ENCODE data around the gene SHKBP1. TPM values are rescaled to one million over a fixed set of nuclear protein-coding genes. Genes with fewer than 3 reads are reported as not detected.
"Not testable (repeated sequence)": the region's sequence is repeated elsewhere in the genome, so short reads cannot be mapped to it uniquely, and the experiment has no call there.

SHKBP1 gene
- polyA plus RNA-seq, 3 donors, result 234 to 324 (median 284) TPM

- H3K27me3 Mint-ChIP-seq (ENCODE audit: low read depth in 3 of 3), result peaks cover 13 to 32% (median 28%) of the 10 kb centered on the region in 3 donors
Measured at GRCh38 chr19:40542202-40542859, 34.3 kb upstream of the SHKBP1 start.

DNA sequence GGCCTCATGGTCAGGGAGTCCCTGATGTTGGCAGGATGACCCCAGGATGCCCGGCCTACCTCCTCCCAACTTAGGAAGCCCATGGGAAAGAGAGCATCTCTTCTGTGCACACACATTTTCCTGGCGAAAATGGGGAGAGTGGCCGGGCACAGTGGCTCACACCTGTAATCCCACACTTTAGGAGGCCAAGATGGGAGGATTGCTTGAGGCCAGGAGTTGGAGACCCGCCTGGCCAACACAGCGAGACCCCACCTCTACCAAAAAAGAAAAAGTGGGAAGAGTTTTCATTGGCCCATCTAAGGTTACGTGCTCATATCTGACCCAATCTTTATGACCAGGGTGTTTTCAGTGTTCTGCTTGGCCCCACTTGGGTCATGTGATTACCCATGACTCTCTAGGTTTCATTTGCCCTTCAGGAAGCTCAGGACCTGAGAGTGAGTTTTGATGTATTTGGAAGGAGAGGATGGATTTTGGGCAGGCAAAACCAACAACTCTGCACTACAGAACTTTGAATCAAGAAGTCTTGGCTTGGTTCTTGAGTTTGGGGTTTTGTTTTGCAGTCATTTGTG, 33.6 kb upstream of the SHKBP1 start:
- Histone ChIP-seq H3K9me3 (replicated peaks in 1 of 2; ENCODE audit: control insufficient read depth in 1 of 2, insufficient read depth in 1 of 2, low read length in 2 of 2) (peaks cover 9 to 13% of the 10 kb centered on the region in 2 donors), H3K36me3 (replicated peaks in 1 of 2; ENCODE audit: control insufficient read depth in 1 of 2, insufficient read depth in 2 of 2, low read length in 2 of 2) (no peaks in the 10 kb centered on the region), H3K4me2 (replicated peaks; ENCODE audit: extremely low read depth, low read length, poor library complexity, severe bottlenecking) (no peak overlapping the region), H3K27me3 (ENCODE audit: control insufficient read depth in 2 of 2, insufficient read depth in 2 of 2, low read length in 2 of 2) (peaks cover 1 to 4% of the 10 kb centered on the region in 2 donors), H4K20me1 (ENCODE audit: insufficient read depth, low read length) (no peaks in the 10 kb centered on the region), H2AFZ (ENCODE audit: insufficient read depth, low read depth, low read length, poor library complexity, severe bottlenecking) (no peak overlapping the region), H3K27ac (ENCODE audit: low read depth in 1 of 2, low read length in 2 of 2) (no peak overlapping the region), H3K4me1 (ENCODE audit: control insufficient read depth in 1 of 2, insufficient read depth in 2 of 2, low read length in 2 of 2) (no peaks in the 10 kb centered on the region), H3K4me3 (replicated peaks in 1 of 3; ENCODE audit: low read depth in 2 of 3, low read length in 3 of 3) (no peak overlapping the region), H3K79me2 (ENCODE audit: insufficient read depth, low read length) (no peaks in the 10 kb centered on the region), H3K9ac (ENCODE audit: insufficient read depth, low read length, poor library complexity, severe bottlenecking) (no peak overlapping the region)
- 100% methylated on average over 1 of the region's 6 CpGs for WGBS (ENCODE audit: insufficient coverage)
- intact Hi-C loops (cut with micrococcal nuclease), result loop anchor here (5.0 kb wide), 1 partner anchor 89 kb away; no protein-coding TSS in a partner anchor
- Mint-ChIP-seq H3K27me3 (ENCODE audit: low read depth in 3 of 3) (peaks cover 13 to 32% (median 30%) of the 10 kb centered on the region in 3 donors), H3K9me3 (peaks cover 6 to 19% (median 14%) of the 10 kb centered on the region in 7 donors), H3K4me1 (no peaks in the 10 kb centered on the region), H3K36me3 (no peaks in the 10 kb centered on the region), H3K4me3 (no peak overlapping the region), H3K27ac (peak overlapping the region in 1 of 7 donors; percentile 22)
- TF ChIP-seq, protein P1, sequence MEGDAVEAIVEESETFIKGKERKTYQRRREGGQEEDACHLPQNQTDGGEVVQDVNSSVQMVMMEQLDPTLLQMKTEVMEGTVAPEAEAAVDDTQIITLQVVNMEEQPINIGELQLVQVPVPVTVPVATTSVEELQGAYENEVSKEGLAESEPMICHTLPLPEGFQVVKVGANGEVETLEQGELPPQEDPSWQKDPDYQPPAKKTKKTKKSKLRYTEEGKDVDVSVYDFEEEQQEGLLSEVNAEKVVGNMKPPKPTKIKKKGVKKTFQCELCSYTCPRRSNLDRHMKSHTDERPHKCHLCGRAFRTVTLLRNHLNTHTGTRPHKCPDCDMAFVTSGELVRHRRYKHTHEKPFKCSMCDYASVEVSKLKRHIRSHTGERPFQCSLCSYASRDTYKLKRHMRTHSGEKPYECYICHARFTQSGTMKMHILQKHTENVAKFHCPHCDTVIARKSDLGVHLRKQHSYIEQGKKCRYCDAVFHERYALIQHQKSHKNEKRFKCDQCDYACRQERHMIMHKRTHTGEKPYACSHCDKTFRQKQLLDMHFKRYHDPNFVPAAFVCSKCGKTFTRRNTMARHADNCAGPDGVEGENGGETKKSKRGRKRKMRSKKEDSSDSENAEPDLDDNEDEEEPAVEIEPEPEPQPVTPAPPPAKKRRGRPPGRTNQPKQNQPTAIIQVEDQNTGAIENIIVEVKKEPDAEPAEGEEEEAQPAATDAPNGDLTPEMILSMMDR (IDR thresholded peaks at IDR 0.05), result no peak
- no peak for DNase-seq

More at GRCh38 chr19:40542202-40542859, 34.3 kb upstream of the SHKBP1 start:
- no peak overlapping the region for H2AFZ ChIP-seq (ENCODE audit: insufficient read depth, low read depth, low read length, poor library complexity, severe bottlenecking)
- H3K27me3 ChIP-seq (ENCODE audit: control insufficient read depth in 2 of 2, insufficient read depth in 2 of 2, low read length in 2 of 2), result no peaks in the 10 kb centered on the region
- peaks cover 9 to 13% of the 10 kb centered on the region in 2 donors for H3K9me3 ChIP-seq (replicated peaks in 1 of 2; ENCODE audit: control insufficient read depth in 1 of 2, insufficient read depth in 1 of 2, low read length in 2 of 2)
- no peak overlapping the region for H3K27ac ChIP-seq (ENCODE audit: low read depth in 1 of 2, low read length in 2 of 2)
- no peak overlapping the region for H3K9ac ChIP-seq (ENCODE audit: insufficient read depth, low read length, poor library complexity, severe bottlenecking)
- no peaks in the 10 kb centered on the region for H3K4me1 ChIP-seq (ENCODE audit: control insufficient read depth in 1 of 2, insufficient read depth in 2 of 2, low read length in 2 of 2)
- H3K4me3 Mint-ChIP-seq, result peak overlapping the region in 1 of 2 donors; percentile 43
- peak overlapping the region in 1 of 7 donors; percentile 28 for H3K27ac Mint-ChIP-seq
- intact Hi-C loops (cut with micrococcal nuclease), result loop anchor here (5.0 kb wide), 1 partner anchor 90 kb away; no protein-coding TSS in a partner anchor
- peaks cover 6 to 17% (median 14%) of the 10 kb centered on the region in 7 donors for H3K9me3 Mint-ChIP-seq
- H4K20me1 ChIP-seq (ENCODE audit: insufficient read depth, low read length), result no peaks in the 10 kb centered on the region
- H3K36me3 ChIP-seq (replicated peaks in 1 of 2; ENCODE audit: control insufficient read depth in 1 of 2, insufficient read depth in 2 of 2, low read length in 2 of 2), result no peaks in the 10 kb centered on the region
- no peaks in the 10 kb centered on the region for H3K4me1 Mint-ChIP-seq
- H3K79me2 ChIP-seq (ENCODE audit: insufficient read depth, low read length), result no peaks in the 10 kb centered on the region
- no peak overlapping the region for H3K4me2 ChIP-seq (replicated peaks; ENCODE audit: extremely low read depth, low read length, poor library complexity, severe bottlenecking)
- no peak overlapping the region for H3K4me3 ChIP-seq (replicated peaks in 1 of 3; ENCODE audit: low read depth in 2 of 3, low read length in 3 of 3)
- TF ChIP-seq, protein P1 (IDR thresholded peaks at IDR 0.05), result no peak
- WGBS (ENCODE audit: insufficient coverage), result 97% methylated on average over 6 of the region's 6 CpGs
- H3K36me3 Mint-ChIP-seq, result no peaks in the 10 kb centered on the region
- no peak for DNase-seq

DNA sequence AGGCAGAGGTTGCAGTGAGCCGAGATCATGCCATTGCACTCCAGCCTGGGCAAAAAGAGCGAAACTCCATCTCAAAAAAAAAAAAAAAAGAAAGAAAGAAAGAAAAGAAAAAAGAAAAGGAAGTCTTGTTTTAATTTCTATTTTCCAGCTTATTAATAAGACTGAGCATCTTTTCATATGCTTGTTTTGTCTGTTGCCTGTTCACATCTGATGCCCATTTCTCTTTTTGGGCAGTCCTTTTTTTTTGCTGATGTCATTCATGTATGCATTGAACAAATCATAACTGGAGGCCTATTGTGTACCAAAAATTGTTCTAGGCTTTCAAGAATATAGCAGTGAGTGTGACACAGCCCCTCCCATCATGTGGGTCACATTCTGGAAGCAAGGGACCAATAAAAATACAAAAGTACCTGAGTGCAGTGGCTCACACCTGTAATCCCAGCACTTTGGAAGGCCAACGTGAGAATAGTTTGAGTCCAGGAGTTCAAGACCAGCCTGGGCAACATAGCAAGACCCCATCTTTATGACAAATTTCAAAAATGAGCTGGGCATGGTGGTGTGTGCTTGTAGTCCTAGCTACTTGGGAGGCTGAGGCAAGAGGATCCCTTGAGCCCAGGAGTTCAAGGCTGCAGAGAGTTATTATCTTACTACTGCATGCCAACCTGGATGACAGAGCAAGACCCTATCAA, 30.4 kb upstream of the SHKBP1 start:
- not testable (repeated sequence) for H3K4me1 Mint-ChIP-seq; H3K36me3 ChIP-seq (replicated peaks in 1 of 2; ENCODE audit: control insufficient read depth in 1 of 2, insufficient read depth in 2 of 2, low read length in 2 of 2); H3K4me2 ChIP-seq (replicated peaks; ENCODE audit: extremely low read depth, low read length, poor library complexity, severe bottlenecking); H3K4me1 ChIP-seq (ENCODE audit: control insufficient read depth in 1 of 2, insufficient read depth in 2 of 2, low read length in 2 of 2); H3K27ac Mint-ChIP-seq; H3K36me3 Mint-ChIP-seq; DNase-seq; H4K20me1 ChIP-seq (ENCODE audit: insufficient read depth, low read length); H3K27ac ChIP-seq (ENCODE audit: low read depth in 1 of 2, low read length in 2 of 2); H2AFZ ChIP-seq (ENCODE audit: insufficient read depth, low read depth, low read length, poor library complexity, severe bottlenecking); H3K9ac ChIP-seq (ENCODE audit: insufficient read depth, low read length, poor library complexity, severe bottlenecking); H3K79me2 ChIP-seq (ENCODE audit: insufficient read depth, low read length); H3K4me3 ChIP-seq (replicated peaks in 1 of 3; ENCODE audit: low read depth in 2 of 3, low read length in 3 of 3)
- peak overlapping the region in 1 of 2 donors; percentile 21 for H3K4me3 Mint-ChIP-seq
- WGBS (ENCODE audit: insufficient coverage), result no CpG with 5 or more reads among the region's 3 CpGs
- peaks cover 9 to 13% of the 10 kb centered on the region in 2 donors for H3K9me3 ChIP-seq (replicated peaks in 1 of 2; ENCODE audit: control insufficient read depth in 1 of 2, insufficient read depth in 1 of 2, low read length in 2 of 2)
- H3K9me3 Mint-ChIP-seq, result peaks cover 6 to 23% (median 17%) of the 10 kb centered on the region in 7 donors
- H3K27me3 Mint-ChIP-seq (ENCODE audit: low read depth in 3 of 3), result peaks cover 37 to 55% (median 44%) of the 10 kb centered on the region in 3 donors
- intact Hi-C loops (cut with micrococcal nuclease), result loop anchor here in 1 of 2 donors (2.0 kb wide), 1 partner anchor 53 kb away; no protein-coding TSS in a partner anchor
- peaks cover 3 to 29% of the 10 kb centered on the region in 2 donors for H3K27me3 ChIP-seq (ENCODE audit: control insufficient read depth in 2 of 2, insufficient read depth in 2 of 2, low read length in 2 of 2)
